Measurements from ENCODE around the gene SLC7A5.

GRCh38 chr16:87812200-87812656 lies 57.1 kb downstream of the SLC7A5 start:
- TF ChIP-seq REST (tag by site-specific recombination; IDR thresholded peaks at IDR 0.05) (no peak), ZNF830 (tag by site-specific recombination; IDR thresholded peaks at IDR 0.05; ENCODE audit: low read depth) (no peak)
